CD4-positive, alpha-beta T cell treated with Interleukin-6 for 4 hours (primary cell): Measurements from ENCODE around the gene ADCY5.

Source experiments
- DNase-seq: peaks from one replicate; pipeline ENCODE4 v3.0.0-alpha.2; 2020; ENCODE audit warnings: mixed read lengths

ADCY5 gene

GRCh38 chr3:123361071-123361470 is 87.8 kb downstream of the ADCY5 start:
- DNase-seq = no peak

- DNase-seq = no peak
Measured at GRCh38 chr3:123357275-123357674, 91.6 kb downstream of the ADCY5 start.

GRCh38 chr3:123353850-123354233 is 95.0 kb downstream of the ADCY5 start:
- DNase-seq = no peak

- DNase-seq = no peak
Measured at GRCh38 chr3:123353227-123353849, 95.6 kb downstream of the ADCY5 start.

GRCh38 chr3:123352134-123352554 is 96.7 kb downstream of the ADCY5 start:
- no peak for DNase-seq

- no peak for DNase-seq
Measured at GRCh38 chr3:123351501-123351900, 97.4 kb downstream of the ADCY5 start.

GRCh38 chr3:123350971-123351370 is 97.9 kb downstream of the ADCY5 start:
- no peak for DNase-seq

GRCh38 chr3:123349566-123350435 is 99.1 kb downstream of the ADCY5 start:
- DNase-seq = no peak

- DNase-seq = no peak
Measured at GRCh38 chr3:123349201-123349535, 99.7 kb downstream of the ADCY5 start.

- DNase-seq = no peak
Measured at GRCh38 chr3:123348471-123349200, 100.3 kb downstream of the ADCY5 start.

GRCh38 chr3:123347691-123348264 is 101.1 kb downstream of the ADCY5 start:
- no peak for DNase-seq

- no peak for DNase-seq
Measured at GRCh38 chr3:123347205-123347604, 101.7 kb downstream of the ADCY5 start.

- DNase-seq = no peak
Measured at GRCh38 chr3:123346021-123346420, 102.9 kb downstream of the ADCY5 start.

GRCh38 chr3:123344907-123345594 is 103.8 kb downstream of the ADCY5 start:
- DNase-seq = no peak

GRCh38 chr3:123344175-123344906 is 104.5 kb downstream of the ADCY5 start:
- DNase-seq = no peak

GRCh38 chr3:123343296-123344174 is 105.4 kb downstream of the ADCY5 start:
- DNase-seq = no peak

GRCh38 chr3:123342631-123343080 is 106.2 kb downstream of the ADCY5 start:
- no peak for DNase-seq

GRCh38 chr3:123341871-123342630 is 106.8 kb downstream of the ADCY5 start:
- no peak for DNase-seq

- no peak for DNase-seq
Measured at GRCh38 chr3:123340336-123340735, 108.6 kb downstream of the ADCY5 start.

GRCh38 chr3:123339302-123339701 is 109.6 kb downstream of the ADCY5 start:
- DNase-seq = no peak
